Stomach (tissue), 9 donors: Measurements from ENCODE around the gene PAMR1. TPM values are rescaled to one million over a fixed set of nuclear protein-coding genes. Genes with fewer than 3 reads are reported as not detected.

Experiments
- DNase-seq, 2 donors: peaks; one replicate each; pipeline versions ENCODE4 v3.0.0 to v3.0.0-alpha.2; 2013 to 2019
- H3K27ac ChIP-seq, 5 donors: fragments of 200-600 bp in 4 of 5; sonication (generic) in 4 of 5; one replicate each; pipeline ENCODE4 v1.5.1; 2013 to 2019; ENCODE audit warnings: mild to moderate bottlenecking in 1 of 5, moderate library complexity in 1 of 5
- H3K27me3 ChIP-seq, 3 donors: fragments of 200-600 bp; sonication (generic); one replicate each; pipeline ENCODE4 v1.5.1; 2017 to 2019; ENCODE audit warnings: mixed run types in 1 of 3
- H3K36me3 ChIP-seq, 4 donors: fragments of 200-600 bp; sonication (generic); 1 replicate in 3 of 4; 2 replicates in 1 of 4; pipeline ENCODE4 v1.5.1; 2016 to 2019
- H3K4me1 ChIP-seq, 4 donors: fragments of 200-600 bp; sonication (generic); one replicate each; pipeline ENCODE4 v1.5.1; 2016 to 2019
- H3K4me3 ChIP-seq, 4 donors: fragments of 200-600 bp; sonication (generic) in 3 of 4; one replicate each; pipeline ENCODE4 v1.5.1; 2016 to 2019; ENCODE audit warnings: mild to moderate bottlenecking in 1 of 4
- H3K9me3 ChIP-seq, 4 donors: fragments of 200-600 bp; sonication (generic); one replicate each; pipeline ENCODE4 v1.5.1; 2016 to 2019
- CTCF ChIP-seq, 7 experiments: fragments of 450-650 bp in 4 of 7; fragments of 200-600 bp in 3 of 7; sonication (generic) in 3 of 7; IDR thresholded peaks; one replicate each; pipeline ENCODE4 v1.5.1; 2016 to 2019; ENCODE audit warnings: antibody characterized with exemption in 7 of 7, control low read depth in 2 of 7, mild to moderate bottlenecking in 1 of 7
- EP300 ChIP-seq: sonication (generic); formaldehyde crosslinking; IDR thresholded peaks from one replicate; pipeline ENCODE4 v1.6.1; 2017; ENCODE audit warnings: antibody characterized with exemption
- POLR2A ChIP-seq, 4 donors: fragments of 450-650 bp; IDR thresholded peaks; one replicate each; pipeline ENCODE4 v1.6.1; 2016; ENCODE audit warnings: antibody characterized with exemption in 4 of 4, control low read depth in 2 of 4, mild to moderate bottlenecking in 1 of 4, moderate library complexity in 1 of 4
- POLR2AphosphoS5 ChIP-seq, 3 donors: sonication (generic); formaldehyde crosslinking; IDR thresholded peaks; one replicate each; pipeline ENCODE4 v1.6.1; 2016; ENCODE audit warnings: antibody characterized with exemption in 3 of 3
- WGBS, 5 donors: extraction: QIAGEN DNeasy Blood & Tissue Kit in 3 of 5; methylation state at CpG; one replicate each; pipeline versions ENCODE4 v1.1.5 to v1.1.7; 2013 to 2018; 5-methylcytosine and 5-hydroxymethylcytosine counted together
- intact Hi-C: fragments of 100-400 bp; cut with DNase I; formaldehyde crosslinking; loops from one replicate; pipeline ENCODE4 v1.15.1; 2023; ENCODE audit warnings: low total_unique reads
- polyA plus RNA-seq, 3 donors: library from polyadenylated mRNA; stranded (reverse); fragments of 200-250 nt; gene quantifications; one replicate each; pipeline ENCODE4 v1.2.3, GENCODE V29; 2013
- total RNA-seq, 5 donors: library from RNA; depleted of rRNA; stranded (reverse); fragments of >200 nt; gene quantifications; one replicate each; pipeline versions ENCODE4 v1.1.0 to v1.2.3, GENCODE V29; 2014 to 2016
- donor health status: healthy with polysubstance abuse.
- donor health status: Bipolar disorder and iron deficiency.
- donor health status: healthy.

Gene PAMR1
- total and polyA plus RNA-seq, 8 donors, result under 0.01 to 26.8 (median 0.58) TPM; not detected in 1

GRCh38 chr11:35383953-35384352 is 141.5 kb downstream of the PAMR1 start:
- intact Hi-C loops, result no loop called here
- Histone ChIP-seq H3K9me3 (no peaks in the 10 kb centered on the region), H3K27me3 (no peaks in the 10 kb centered on the region), H3K4me1 (peaks cover 0 to 13% (median 0%) of the 10 kb centered on the region in 4 donors), H3K36me3 (no peaks in the 10 kb centered on the region), H3K4me3 (no peak overlapping the region), H3K27ac (no peak overlapping the region)
- WGBS, 5 donors, result 83 to 93% (median 84%) methylated on average over 5 of the region's 5 CpGs
- TF ChIP-seq POLR2A (IDR thresholded peaks at IDR 0.05) (no peak), POLR2AphosphoS5 (IDR thresholded peaks at IDR 0.05) (no peak), CTCF (IDR thresholded peaks at IDR 0.05) (no peak), EP300 (no peak)
- no peak for DNase-seq

Other genes starting within 250 kb of the PAMR1 start
- gene SLC1A2, start 106.1 kb downstream of the PAMR1 start, total RNA-seq, result 10 to 100 TPM in 2 of 5 donors, 1 to 10 TPM in 2, not detected in 1; 3.2 to 13.4 (median 9.5) TPM
- 1 to 10 TPM; 1.3 to 3.1 (median 1.5) TPM for gene SLC1A2, start 106.1 kb downstream of the PAMR1 start, polyA plus RNA-seq
- 1 to 10 TPM in 2 of 5 donors, under 1 TPM in 1, not detected in 2; 0.45 to 5.2 (median 3.7) TPM for gene FJX1, start 92.8 kb upstream of the PAMR1 start, total RNA-seq
- 1 to 10 TPM in 2 of 3 donors, under 1 TPM in 1; 0.46 to 4.2 (median 2.6) TPM for gene FJX1, start 92.8 kb upstream of the PAMR1 start, polyA plus RNA-seq
- 10 to 100 TPM; 14.5 to 65.3 (median 40.6) TPM for gene TRIM44, start 137.2 kb upstream of the PAMR1 start, total RNA-seq
- gene TRIM44, start 137.2 kb upstream of the PAMR1 start, polyA plus RNA-seq, result 10 to 100 TPM in 2 of 3 donors, 1 to 10 TPM in 1; 5.1 to 15.1 (median 13.1) TPM